Esophagus muscularis mucosa (tissue), 4 donors: ENCODE measurements around the gene TENM3. TPM values are rescaled to one million over a fixed set of nuclear protein-coding genes. Genes with fewer than 3 reads are reported as not detected.

Source experiments
- DNase-seq: peaks from one replicate; pipeline ENCODE4 v3.0.0-alpha.2; 2017; ENCODE audit errors: extremely low spot score
- H3K27ac ChIP-seq, 4 donors: fragments of 200-600 bp; sonication (generic); replicated peaks in 1 of 4; 1 replicate in 3 of 4; 2 replicates in 1 of 4; pipeline ENCODE4 v1.5.1; 2016 to 2019; ENCODE audit warnings: mild to moderate bottlenecking in 1 of 4
- H3K27me3 ChIP-seq, 4 donors: fragments of 200-600 bp; sonication (generic); one replicate each; pipeline versions ENCODE4 v1.5.1 to v1.6.0; 2016 to 2019
- H3K36me3 ChIP-seq, 4 donors: fragments of 200-600 bp; sonication (generic); one replicate each; pipeline ENCODE4 v1.5.1; 2016 to 2019
- H3K4me1 ChIP-seq, 4 donors: fragments of 200-600 bp; sonication (generic); one replicate each; pipeline ENCODE4 v1.5.1; 2016 to 2019
- H3K4me3 ChIP-seq, 4 donors: fragments of 200-600 bp; sonication (generic); 1 replicate in 2 of 4; 2 replicates in 2 of 4; pipeline ENCODE4 v1.5.1; 2016 to 2019; ENCODE audit warnings: mild to moderate bottlenecking in 4 of 4, moderate library complexity in 1 of 4
- H3K9me3 ChIP-seq, 4 donors: fragments of 200-600 bp; sonication (generic); 1 replicate in 3 of 4; 2 replicates in 1 of 4; pipeline ENCODE4 v1.5.1; 2016 to 2019
- CTCF ChIP-seq, 3 experiments: fragments of 200-600 bp in 2 of 3; fragments of 450-650 bp in 1 of 3; sonication (generic) in 2 of 3; IDR thresholded peaks; one replicate each; pipeline ENCODE4 v1.5.1; 2017 to 2019; ENCODE audit warnings: antibody characterized with exemption in 3 of 3, mild to moderate bottlenecking in 2 of 3, moderate library complexity in 1 of 3
- EP300 ChIP-seq: sonication (generic); formaldehyde crosslinking; IDR thresholded peaks from one replicate; pipeline ENCODE4 v1.6.1; 2017; ENCODE audit warnings: antibody characterized with exemption
- POLR2A ChIP-seq: fragments of 450-650 bp; IDR thresholded peaks from one replicate; pipeline ENCODE4 v1.6.1; 2017; ENCODE audit warnings: antibody characterized with exemption, moderate library complexity, mild to moderate bottlenecking, low read depth
- POLR2AphosphoS5 ChIP-seq, 2 donors: sonication (generic); formaldehyde crosslinking; IDR thresholded peaks; one replicate each; pipeline ENCODE4 v1.6.1; 2017; ENCODE audit warnings: antibody characterized with exemption in 2 of 2
- WGBS: methylation state at CpG from one replicate; pipeline ENCODE4 v1.1.5; 2018; 5-methylcytosine and 5-hydroxymethylcytosine counted together
- intact Hi-C: fragments of 100-400 bp; cut with DNase I; formaldehyde crosslinking; loops from one replicate; pipeline ENCODE4 v1.15.1; 2023
- total RNA-seq, 4 donors: library from RNA; depleted of rRNA; stranded (reverse); fragments of >200 nt; gene quantifications; one replicate each; pipeline versions ENCODE4 v1.1.0 to v1.2.1, GENCODE V29; 2016

TENM3 gene
- total RNA-seq, 4 donors from 2014 or later, result 16.2 to 30.5 (median 28.3) TPM

- no peak overlapping the region for H3K4me3 ChIP-seq
- no peaks in the 10 kb centered on the region for H3K27me3 ChIP-seq
- no peak overlapping the region for H3K27ac ChIP-seq
- TF ChIP-seq POLR2AphosphoS5 (IDR thresholded peaks at IDR 0.05) (no peak), POLR2A (no peak), CTCF (IDR thresholded peaks at IDR 0.05) (no peak)
- WGBS, result 96% methylated on average over 7 of the region's 23 CpGs
- no peak for DNase-seq
- intact Hi-C loops, result no loop called here
- no peaks in the 10 kb centered on the region for H3K36me3 ChIP-seq
- H3K9me3 ChIP-seq, result no peaks in the 10 kb centered on the region
- no peaks in the 10 kb centered on the region for H3K4me1 ChIP-seq
Measured at GRCh38 chr4:182608525-182608924, 365.3 kb downstream of the TENM3 start.

GRCh38 chr4:182616476-182616875, 373.3 kb downstream of the TENM3 start:
- no peaks in the 10 kb centered on the region for H3K36me3 ChIP-seq
- H3K4me3 ChIP-seq, result no peak overlapping the region
- H3K27ac ChIP-seq, result no peak overlapping the region
- TF ChIP-seq POLR2AphosphoS5 (IDR thresholded peaks at IDR 0.05) (no peak), EP300 (no peak), POLR2A (no peak), CTCF (IDR thresholded peaks at IDR 0.05) (no peak)
- no peaks in the 10 kb centered on the region for H3K9me3 ChIP-seq
- intact Hi-C loops, result no loop called here
- no peaks in the 10 kb centered on the region for H3K4me1 ChIP-seq
- H3K27me3 ChIP-seq, result no peaks in the 10 kb centered on the region
- DNase-seq, result no peak
- 91% methylated on average over 4 of the region's 4 CpGs for WGBS

- Histone ChIP-seq H3K36me3 (no peaks in the 10 kb centered on the region), H3K4me1 (no peaks in the 10 kb centered on the region), H3K27ac (no peak overlapping the region), H3K4me3 (no peak overlapping the region), H3K27me3 (no peaks in the 10 kb centered on the region), H3K9me3 (no peaks in the 10 kb centered on the region)
- 87% methylated on average over 5 of the region's 5 CpGs for WGBS
- intact Hi-C loops, result no loop called here
- no peak for TF ChIP-seq CTCF (IDR thresholded peaks at IDR 0.05)
- no peak for TF ChIP-seq EP300
- no peak for TF ChIP-seq POLR2A
- TF ChIP-seq POLR2AphosphoS5 (IDR thresholded peaks at IDR 0.05), result no peak
- DNase-seq, result no peak
Measured at GRCh38 chr4:182619660-182620059, 376.5 kb downstream of the TENM3 start.

- Histone ChIP-seq H3K36me3 (no peaks in the 10 kb centered on the region), H3K4me1 (no peaks in the 10 kb centered on the region), H3K27ac (no peak overlapping the region), H3K27me3 (no peaks in the 10 kb centered on the region), H3K9me3 (no peaks in the 10 kb centered on the region), H3K4me3 (no peak overlapping the region)
- no peak for DNase-seq
- TF ChIP-seq POLR2A (no peak), EP300 (no peak), CTCF (IDR thresholded peaks at IDR 0.05) (no peak), POLR2AphosphoS5 (IDR thresholded peaks at IDR 0.05) (no peak)
- WGBS, result 88% methylated on average over 10 of the region's 10 CpGs
- intact Hi-C loops, result no loop called here
Measured at GRCh38 chr4:182620111-182620980, 377.1 kb downstream of the TENM3 start.
